BE2C (cell line): ENCODE data around the gene FIZ1.

ENCODE experiments used
- DNase-seq: peaks from one replicate; pipeline ENCODE4 v3.0.0-alpha.2; 2020
- H3K27me3 ChIP-seq: fragments of 250-450 bp; sonication (Bioruptor Pico); 2 replicates; pipeline ENCODE4 v1.5.1; 2020; ENCODE audit warnings: mild to moderate bottlenecking
- H3K36me3 ChIP-seq: fragments of 250-450 bp; sonication (Bioruptor Pico); 2 replicates; pipeline ENCODE4 v1.5.1; 2020; ENCODE audit warnings: mild to moderate bottlenecking
- H3K4me1 ChIP-seq: fragments of 250-450 bp; sonication (Bioruptor Pico); 2 replicates; pipeline ENCODE4 v1.5.1; 2020
- H3K4me3 ChIP-seq: 2 replicates; pipeline ENCODE4 v1.5.1; 2011; ENCODE audit warnings: low read depth, low read length
- H3K9me3 ChIP-seq: fragments of 250-450 bp; sonication (Bioruptor Pico); 2 replicates; pipeline ENCODE4 v1.5.1; 2020
- CTCF ChIP-seq: IDR thresholded peaks from 2 replicates; pipeline ENCODE4 v1.5.1; 2012; ENCODE audit warnings: mild to moderate bottlenecking, low read depth, low read length

Gene FIZ1

GRCh38 chr19:55600662-55601028 lies 1.3 kb upstream of the FIZ1 start:
- TF ChIP-seq CTCF = no peak
- H3K27me3 ChIP-seq = no peaks in the 10 kb centered on the region
- H3K9me3 ChIP-seq = no peaks in the 10 kb centered on the region
- peaks cover 16% of the 10 kb centered on the region; the same call in 1 of the 2 replicates for H3K36me3 ChIP-seq
- H3K4me3 ChIP-seq = peak overlapping the region; percentile 59
- DNase-seq = no peak
- peaks cover 7% of the 10 kb centered on the region; the same call in 1 of the 2 replicates for H3K4me1 ChIP-seq

GRCh38 chr19:55599842-55600661 lies 735 bp upstream of the FIZ1 start, which contains the start of gene ZNF524:
Gene ZNF524 (plus strand): TSS chr19:55600288. CDS start chr19:55602113, 1,825 bp downstream.
- peak; percentile 92 for DNase-seq
- peak within 1 kb of the TSS; percentile 91 for H3K4me3 ChIP-seq
- H3K4me1 ChIP-seq = peaks cover 7% of the 10 kb centered on the region; the same call in 1 of the 2 replicates

GRCh38 chr19:55598719-55599467 lies 424 bp downstream of the FIZ1 start:
- peak; percentile 97 for DNase-seq
- H3K36me3 ChIP-seq = peaks cover 19% of the 10 kb centered on the region; the same call in 1 of the 2 replicates
- H3K27me3 ChIP-seq = no peaks in the 10 kb centered on the region
- H3K4me3 ChIP-seq = peak overlapping the region; percentile 91
- H3K9me3 ChIP-seq = no peaks in the 10 kb centered on the region
- no peak for TF ChIP-seq CTCF
- H3K4me1 ChIP-seq = peaks cover 7% of the 10 kb centered on the region; the same call in 1 of the 2 replicates

More at GRCh38 chr19:55599842-55600661, 735 bp upstream of the FIZ1 start, which contains the start of gene ZNF524:
- TF ChIP-seq CTCF = no peak
- Histone ChIP-seq H3K36me3 (peaks cover 19% of the 10 kb centered on the region; the same call in 1 of the 2 replicates), H3K9me3 (no peaks in the 10 kb centered on the region), H3K27me3 (no peaks in the 10 kb centered on the region)

- H3K4me3 ChIP-seq = no peak overlapping the region
- H3K4me1 ChIP-seq = peaks cover 7% of the 10 kb centered on the region; the same call in 1 of the 2 replicates
- DNase-seq = no peak
- no peaks in the 10 kb centered on the region for H3K27me3 ChIP-seq
- H3K36me3 ChIP-seq = peaks cover 19% of the 10 kb centered on the region; the same call in 1 of the 2 replicates
- TF ChIP-seq CTCF = no peak
- no peaks in the 10 kb centered on the region for H3K9me3 ChIP-seq
Measured at GRCh38 chr19:55598034-55598433, 1.3 kb downstream of the FIZ1 start.

GRCh38 chr19:55597501-55597921 lies 1.8 kb downstream of the FIZ1 start:
- no peak for TF ChIP-seq CTCF
- H3K36me3 ChIP-seq = peaks cover 19% of the 10 kb centered on the region

More at GRCh38 chr19:55597501-55597921, 1.8 kb downstream of the FIZ1 start:
- Histone ChIP-seq H3K27me3 (no peaks in the 10 kb centered on the region), H3K9me3 (no peaks in the 10 kb centered on the region), H3K4me1 (peaks cover 7% of the 10 kb centered on the region; the same call in 1 of the 2 replicates), H3K4me3 (no peak overlapping the region)
- DNase-seq = no peak
